K562 (cell line): ENCODE data around the gene ATPAF2. TPM values are rescaled to one million over a fixed set of nuclear protein-coding genes. Genes with fewer than 3 reads are reported as not detected.

Source experiments
- ATAC-seq: fragments of 200-7000 bp; cut with Tn5 transposase; 3 replicates; pipeline ENCODE4 v1.9.1; 2020; ENCODE audit warnings: moderate library complexity
- BruUV-seq: library from RNA; stranded (reverse); fragments of 400-500 nt; replicated peaks from 2 replicates; lab custom pipeline; 2021; lab: Mats Ljungman, UMichigan
- CTCF ChIA-PET: fragments of 300-600 bp; formaldehyde crosslinking; extraction: SDS; loops from one replicate; lab custom pipeline; 2021; ENCODE audit warnings: low intra/inter-chr PET ratio; lab: Yijun Ruan, JAX
- POLR2A ChIA-PET: fragments of 300-600, 350-650 bp; sonication (Branson Sonifier 250); formaldehyde crosslinking; extraction: SDS; loops from one replicate; lab custom pipeline; 2021; ENCODE audit warnings: antibody characterized with exemption, inconsistent platforms; lab: Yijun Ruan, JAX
- DNase-seq, 4 experiments: peaks; one replicate each; pipeline versions ENCODE4 v3.0.0 to v3.0.0-alpha.2; 2011 to 2018; ENCODE audit warnings: low spot score in 3 of 4, mixed read lengths in 3 of 4; ENCODE audit errors: extremely low read depth in 1 of 4
- FAIRE-seq: peaks from 2 replicates; lab custom pipeline; 2011; peaks lifted over from hg19 to GRCh38; lab: Jason Lieb, UNC
- H2AFZ ChIP-seq: 2 replicates; pipeline ENCODE4 v1.6.0; 2011; ENCODE audit warnings: low read depth, low read length, control low read depth, inconsistent platforms
- H3K27ac ChIP-seq: fragments of 200-600 bp; 3 replicates; pipeline ENCODE4 v1.8.0; 2011; ENCODE audit warnings: low read depth, mild to moderate bottlenecking, control low read depth, inconsistent platforms, low read length, moderate library complexity, mixed read lengths; ENCODE audit errors: extremely low read depth
- H3K27me3 ChIP-seq, 2 experiments: fragments of 300-600 bp in 1 of 2; 2 replicates in 1 of 2; 3 replicates in 1 of 2; pipeline versions ENCODE4 v1.6.0 to v1.8.0; 2011; ENCODE audit warnings: inconsistent platforms in 2 of 2, low read length in 2 of 2, mild to moderate bottlenecking in 1 of 2, mixed read lengths in 1 of 2, moderate library complexity in 1 of 2; ENCODE audit not compliant: control insufficient read depth in 2 of 2, insufficient read depth in 2 of 2
- H3K36me3 ChIP-seq: fragments of 300-600 bp; 3 replicates; pipeline ENCODE4 v1.8.0; 2011; ENCODE audit warnings: mild to moderate bottlenecking, low read length, inconsistent platforms; ENCODE audit not compliant: control insufficient read depth, insufficient read depth
- H3K4me1 ChIP-seq, 2 experiments: fragments of 200-600 bp in 1 of 2; replicated peaks in 1 of 2; 2 replicates in 1 of 2; 3 replicates in 1 of 2; pipeline versions ENCODE4 v1.5.1 to v1.8.0; 2011; ENCODE audit warnings: inconsistent platforms in 2 of 2, low read length in 2 of 2, mild to moderate bottlenecking in 1 of 2, mixed read lengths in 1 of 2, moderate library complexity in 1 of 2; ENCODE audit not compliant: control insufficient read depth in 2 of 2, insufficient read depth in 2 of 2
- H3K4me2 ChIP-seq: 2 replicates; pipeline ENCODE4 v1.6.1; 2011; ENCODE audit warnings: low read length, control low read depth, inconsistent platforms, mixed read lengths; ENCODE audit not compliant: insufficient read depth
- H3K4me3 ChIP-seq: fragments of 200-600 bp; sonication (generic), shearing (Covaris generic); 2 replicates; pipeline ENCODE4 v1.5.1; 2016; ENCODE audit warnings: control low read depth, inconsistent platforms
- H3K79me2 ChIP-seq: fragments of 200-600 bp; 3 replicates; pipeline ENCODE4 v1.8.0; 2011; ENCODE audit warnings: low read length, inconsistent platforms; ENCODE audit not compliant: control insufficient read depth, insufficient read depth
- H3K9ac ChIP-seq, 2 experiments: 2 replicates each; pipeline versions ENCODE4 v1.6.0 to v1.6.1; 2011; ENCODE audit warnings: low read depth in 2 of 2, low read length in 2 of 2, control low read depth in 1 of 2, inconsistent platforms in 1 of 2, mild to moderate bottlenecking in 1 of 2, mixed read lengths in 1 of 2; ENCODE audit not compliant: insufficient read depth in 1 of 2
- H3K9me1 ChIP-seq: one replicate; pipeline ENCODE4 v1.6.0; 2011; ENCODE audit warnings: inconsistent platforms, mild to moderate bottlenecking, low read length, moderate library complexity; ENCODE audit not compliant: control insufficient read depth, insufficient read depth
- H3K9me3 ChIP-seq: replicated peaks from 2 replicates; pipeline ENCODE4 v1.5.1; 2011; ENCODE audit warnings: low read depth, low read length, inconsistent platforms; ENCODE audit not compliant: control insufficient read depth, insufficient read depth
- H4K20me1 ChIP-seq: replicated peaks from 2 replicates; pipeline ENCODE4 v1.6.1; 2011; ENCODE audit warnings: low read length, inconsistent platforms, mixed read lengths; ENCODE audit not compliant: control insufficient read depth, insufficient read depth
- C11orf30 ChIP-seq: fragments of 450-650 bp; IDR thresholded peaks from 2 replicates; pipeline ENCODE4 v1.6.1; 2016; ENCODE audit warnings: low read depth, mild to moderate bottlenecking
- FUS ChIP-seq: fragments of 200-400 bp; formaldehyde crosslinking; optimal IDR thresholded peaks from 2 replicates; pipeline ENCODE3; 2017; ENCODE audit warnings: low read depth, low read length
- RAD51 ChIP-seq: fragments of 450-650 bp; IDR thresholded peaks from 2 replicates; pipeline ENCODE4 v1.7.1; 2016; ENCODE audit warnings: low read depth, mild to moderate bottlenecking, borderline replicate concordance
- ZNF778 ChIP-seq: fragments of 450-650 bp; formaldehyde crosslinking; IDR thresholded peaks from 2 replicates; pipeline ENCODE4 v1.4.0; 2020; ENCODE audit warnings: mild to moderate bottlenecking, moderate library complexity
- WGBS: fragments of 100-300 bp; shearing (Covaris generic); methylation state at CpG from one replicate; pipeline ENCODE4 v1.1.6; 2016; ENCODE audit warnings: low coverage, mixed read lengths; ENCODE audit not compliant: insufficient coverage; ENCODE audit errors: missing lambda C conversion rate; 5-methylcytosine and 5-hydroxymethylcytosine counted together
- in situ Hi-C: fragments of 300-500 bp; cut with MboI; formaldehyde crosslinking; loops from 4 replicates; pipeline ENCODE4 v1.15.0; 2018; ENCODE audit warnings: inconsistent platforms, mixed read lengths
- intact Hi-C: fragments of 100-400 bp; cut with micrococcal nuclease; formaldehyde crosslinking; loops from 2 replicates; pipeline ENCODE4 v1.14.2; 2022
- polyA plus RNA-seq, 8 experiments: library from polyadenylated mRNA; depleted of rRNA in 4 of 8; stranded (reverse) in 5 of 8; unstranded in 3 of 8; fragments of >200 nt; fragmentation: Nextera tagmentation in 2 of 8; fragmentation: Illumina TruSeq in 1 of 8; extraction: Ambion mirVana in 2 of 8; extraction: Trizol in 1 of 8; gene quantifications; 2 replicates each; pipeline versions ENCODE4 v1.2.1 to v1.2.3, GENCODE V29; 2011 to 2014; ENCODE audit warnings: inconsistent platforms in 1 of 8, missing spikeins in 1 of 8
- total RNA-seq, 7 experiments: library from RNA; depleted of rRNA in 6 of 7; stranded (reverse); fragments of >200 nt in 6 of 7; fragmentation: Illumina TruSeq in 2 of 7; extraction: Trizol in 2 of 7; gene quantifications; 2 replicates each; pipeline versions ENCODE4 v1.2.1 to v1.2.3, GENCODE V29; 2011 to 2021; ENCODE audit warnings: low replicate concordance in 1 of 7

Gene ATPAF2
- total and polyA plus RNA-seq, 9 of the 15 experiments (the other 6 are each of a cell fraction or from before 2014, with no cell fraction given) = 2.1 to 19.2 (median 11.3) TPM

DNA sequence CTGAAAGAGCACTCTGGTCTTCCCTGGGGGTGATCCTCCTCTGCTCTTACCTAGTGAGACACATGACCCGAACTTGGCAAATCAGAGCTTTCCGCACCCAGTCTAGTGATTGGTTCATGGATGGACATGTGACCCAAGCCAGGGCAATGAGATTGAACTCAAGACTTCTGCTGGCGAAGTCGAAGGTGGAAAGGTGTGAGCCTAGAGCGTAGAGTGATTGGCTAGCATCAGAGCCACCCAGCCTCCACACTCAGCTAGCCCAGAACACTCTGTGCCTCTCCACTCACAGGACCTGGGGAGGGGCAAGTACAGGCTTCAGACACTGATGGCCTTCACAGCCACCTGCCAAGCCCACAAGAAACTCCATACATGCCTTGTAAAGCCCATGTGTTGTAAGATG, 17.6 kb downstream of the ATPAF2 start (continued):
- TF ChIP-seq C11orf30 = no peak
- peak; percentile 35; the same call in 1 of the 2 replicates for TF ChIP-seq RAD51

DNA sequence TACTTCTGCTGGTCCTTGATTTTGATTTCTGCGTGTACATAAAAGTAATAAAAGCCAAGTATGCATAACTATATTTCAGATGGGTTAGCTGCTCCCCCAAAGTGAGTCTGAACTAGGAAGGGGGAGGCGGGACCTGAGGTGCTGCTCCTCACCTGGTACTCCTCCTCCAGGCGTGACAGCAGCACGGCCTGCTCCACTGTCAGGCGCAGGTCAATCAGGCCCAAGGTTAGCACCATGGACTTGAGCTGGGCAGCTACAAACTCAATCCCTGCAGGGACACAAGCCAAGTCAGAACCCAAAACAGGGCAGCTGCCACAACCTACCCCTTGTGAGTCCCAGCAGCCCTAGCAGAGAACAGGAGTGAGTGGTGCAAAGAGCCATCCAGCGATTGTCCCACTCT, 18.0 kb downstream of the ATPAF2 start:
- Histone ChIP-seq H3K9me3 (no peaks in the 10 kb centered on the region), H3K27me3 (no peaks in the 10 kb centered on the region), H3K9ac (no peak overlapping the region), H3K36me3 (peaks cover 13% of the 10 kb centered on the region; the same call in 2 of the 3 replicates), H3K9me1 (peaks cover 3% of the 10 kb centered on the region), H3K4me1 (peaks cover 13 to 14% of the 10 kb centered on the region in 2 experiments; a peak in 4 of 5 replicates), H3K4me3 (no peak overlapping the region), H4K20me1 (0 out of 2 replicates have a peak, but pooled peaks cover 5% of the 10 kb centered on the region), H3K27ac (no peak overlapping the region), H2AFZ (no peak overlapping the region), H3K4me2 (no peak overlapping the region), H3K79me2 (no peaks in the 10 kb centered on the region)
- DNase-seq = no peak
- no TSS peak for BruUV-seq
- ATAC-seq = no peak
- 87% methylated on average over 6 of the region's 6 CpGs for WGBS
- no peak for TF ChIP-seq ZNF778 (CRISPR knock-in tag)
- in situ Hi-C loops = no loop called here
- intact Hi-C loops = no loop called here
- ChIA-PET POLR2A (interaction anchor here (0.5 to 0.6 kb wide), 2 partner anchors 52 to 184 kb away, joined by 3 read pairs; partner anchors contain the start of gene SREBF1), CTCF (no interaction called here)
- FAIRE-seq = no peak

DNA sequence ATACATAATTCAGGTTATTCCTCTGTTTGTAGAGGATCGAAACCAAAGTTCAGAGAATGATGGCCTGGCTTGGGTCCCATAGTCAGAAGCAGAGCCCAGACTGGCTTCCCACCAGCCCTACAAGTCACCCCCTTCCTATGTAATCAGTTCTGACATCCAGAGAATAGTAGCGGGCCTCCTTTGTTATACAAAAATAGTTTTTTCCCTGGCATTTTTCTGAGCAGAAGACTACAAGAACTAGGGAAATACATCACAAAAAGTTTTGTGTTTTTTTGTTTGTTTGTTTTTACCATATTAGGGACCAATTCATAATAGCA, 19.2 kb downstream of the ATPAF2 start:
- FAIRE-seq = no peak
- 96% methylated on average over 2 of the region's 2 CpGs for WGBS
- H3K36me3 ChIP-seq = peaks cover 15% of the 10 kb centered on the region; the same call in 2 of the 3 replicates
- no peak overlapping the region for H3K4me3 ChIP-seq
- intact Hi-C loops = no loop called here
- no peak for ATAC-seq
- no peak overlapping the region for H3K27ac ChIP-seq
- CTCF ChIA-PET = no interaction called here
- no peak overlapping the region for H3K4me2 ChIP-seq
- H3K79me2 ChIP-seq = no peaks in the 10 kb centered on the region
- no peak for TF ChIP-seq FUS
- TF ChIP-seq, all 486 proteins: peak for 0
- Histone ChIP-seq H3K9me3 (no peaks in the 10 kb centered on the region), H3K27me3 (no peaks in the 10 kb centered on the region), H3K9me1 (no peaks in the 10 kb centered on the region), H4K20me1 (0 out of 2 replicates have a peak, but pooled peaks cover 5% of the 10 kb centered on the region), H3K4me1 (peaks cover 6 to 14% of the 10 kb centered on the region in 2 experiments; a peak in 4 of 5 replicates), H2AFZ (no peak overlapping the region), H3K9ac (no peak overlapping the region)
- in situ Hi-C loops = no loop called here
- POLR2A ChIA-PET = no interaction called here
- no TSS peak for BruUV-seq
- no peak for DNase-seq
